K562 (cell line): ENCODE data around the gene PCAT6.

Experiments
- CREB1 ChIP-seq, 2 experiments: sonication (generic) in 1 of 2; formaldehyde crosslinking in 1 of 2; IDR thresholded peaks; 2 replicates each; pipeline versions ENCODE4 v1.6.1 to v1.8.0; 2012 to 2022; ENCODE audit warnings: inconsistent platforms in 1 of 2, mild to moderate bottlenecking in 1 of 2, missing genetic modification reagents in 1 of 2, moderate library complexity in 1 of 2
- ELF1 ChIP-seq: fragments of 200-800 bp; sonication (Bioruptor generic); IDR thresholded peaks from 2 replicates; pipeline ENCODE4 v1.6.1; 2016; ENCODE audit warnings: missing genetic modification characterization, missing compliant biosample characterization
- EP300 ChIP-seq: IDR thresholded peaks from 2 replicates; pipeline ENCODE4 v1.6.1; 2012; ENCODE audit warnings: low read length, improper control_type of control experiment
- POLR2AphosphoS5 ChIP-seq: IDR thresholded peaks from 2 replicates; pipeline ENCODE4 v1.6.1; 2011; ENCODE audit warnings: mild to moderate bottlenecking, low read depth, low read length, moderate library complexity; ENCODE audit not compliant: control insufficient read depth, insufficient read depth
- TAF1 ChIP-seq: IDR thresholded peaks from 2 replicates; pipeline ENCODE4 v1.6.1; 2011; ENCODE audit warnings: mild to moderate bottlenecking, low read length, moderate library complexity; ENCODE audit not compliant: insufficient read depth, control insufficient read depth, severe bottlenecking; ENCODE audit errors: extremely low read depth
- ZFX ChIP-seq: sonication (generic); formaldehyde crosslinking; IDR thresholded peaks from 2 replicates; pipeline ENCODE4 v1.8.0; 2022; ENCODE audit warnings: mild to moderate bottlenecking, missing genetic modification reagents, moderate library complexity
- ZNF274 ChIP-seq: IDR thresholded peaks from 2 replicates; pipeline ENCODE4 v1.6.1; 2011; ENCODE audit warnings: low read depth, mild to moderate bottlenecking, low read length, moderate library complexity, borderline replicate concordance
- TF ChIP-seq, protein P1 (sequence below), 3 experiments: IDR thresholded peaks in 2 of 3; conservative IDR thresholded peaks in 1 of 3; 2 replicates each; pipeline ENCODE4 v1.5.1; 2011 to 2012; ENCODE audit warnings: low read length in 3 of 3, mild to moderate bottlenecking in 3 of 3, control low read depth in 2 of 3, improper control_type of control experiment in 1 of 3, inconsistent platforms in 1 of 3, low read depth in 1 of 3, mixed read lengths in 1 of 3, moderate library complexity in 1 of 3; ENCODE audit not compliant: insufficient read depth in 2 of 3
- TF ChIP-seq, protein P2 (sequence below): sonication (generic); formaldehyde crosslinking; IDR thresholded peaks from 2 replicates; pipeline ENCODE4 v1.9.0; 2022; ENCODE audit warnings: mild to moderate bottlenecking, missing genetic modification reagents

DNA sequence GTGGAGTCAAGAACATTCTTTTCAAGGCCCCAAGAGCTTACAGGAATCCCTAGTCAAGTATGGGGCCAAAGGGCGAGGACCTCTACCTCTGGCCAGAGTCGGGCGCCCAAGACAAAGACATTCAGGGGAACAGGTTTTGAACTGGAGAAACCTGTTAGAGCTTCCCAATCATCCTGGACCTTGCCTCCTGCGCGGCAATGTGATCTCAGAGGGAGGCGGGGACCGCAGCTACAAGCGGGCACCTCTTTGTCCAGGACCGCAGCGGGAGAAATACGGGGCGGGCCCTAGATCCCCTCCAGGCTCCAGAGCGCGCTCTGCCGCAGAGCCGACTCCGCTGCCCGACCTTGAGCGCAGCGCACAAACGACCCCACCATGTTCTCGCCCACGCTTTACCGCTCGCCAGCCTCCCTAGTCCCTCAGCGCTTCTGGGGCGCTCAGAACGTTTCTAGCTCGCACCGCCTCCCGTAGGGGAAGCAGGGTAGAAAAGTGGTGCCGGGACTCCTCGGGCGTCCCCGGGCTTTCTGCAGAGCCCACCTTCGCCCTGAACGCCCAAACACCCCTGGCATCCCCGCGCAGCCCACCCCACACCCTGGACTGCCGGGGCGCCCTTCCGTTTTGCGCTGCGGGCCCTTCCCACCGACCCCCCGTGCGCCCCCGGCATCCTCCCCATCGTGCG lies 50.1 kb downstream of the PCAT6 start:
- TF ChIP-seq, protein P1, sequence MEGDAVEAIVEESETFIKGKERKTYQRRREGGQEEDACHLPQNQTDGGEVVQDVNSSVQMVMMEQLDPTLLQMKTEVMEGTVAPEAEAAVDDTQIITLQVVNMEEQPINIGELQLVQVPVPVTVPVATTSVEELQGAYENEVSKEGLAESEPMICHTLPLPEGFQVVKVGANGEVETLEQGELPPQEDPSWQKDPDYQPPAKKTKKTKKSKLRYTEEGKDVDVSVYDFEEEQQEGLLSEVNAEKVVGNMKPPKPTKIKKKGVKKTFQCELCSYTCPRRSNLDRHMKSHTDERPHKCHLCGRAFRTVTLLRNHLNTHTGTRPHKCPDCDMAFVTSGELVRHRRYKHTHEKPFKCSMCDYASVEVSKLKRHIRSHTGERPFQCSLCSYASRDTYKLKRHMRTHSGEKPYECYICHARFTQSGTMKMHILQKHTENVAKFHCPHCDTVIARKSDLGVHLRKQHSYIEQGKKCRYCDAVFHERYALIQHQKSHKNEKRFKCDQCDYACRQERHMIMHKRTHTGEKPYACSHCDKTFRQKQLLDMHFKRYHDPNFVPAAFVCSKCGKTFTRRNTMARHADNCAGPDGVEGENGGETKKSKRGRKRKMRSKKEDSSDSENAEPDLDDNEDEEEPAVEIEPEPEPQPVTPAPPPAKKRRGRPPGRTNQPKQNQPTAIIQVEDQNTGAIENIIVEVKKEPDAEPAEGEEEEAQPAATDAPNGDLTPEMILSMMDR (IDR thresholded peaks at IDR 0.05 in 2 of 3, conservative IDR thresholded peaks at IDR 0.05 in 1 of 3; ENCODE audit: insufficient read depth in 2 of 3, low read depth in 1 of 3, low read length in 3 of 3): no peak
- TF ChIP-seq EP300 (no peak), ZFX (CRISPR knock-in tag) (no peak), CREB1 (IDR thresholded peaks at IDR 0.05) (no peak), CREB1 (CRISPR knock-in tag; IDR thresholded peaks at IDR 0.05) (no peak), ZNF274 (no peak), TAF1 (no peak), POLR2AphosphoS5 (no peak), ELF1 (no peak)
- TF ChIP-seq, protein P2, sequence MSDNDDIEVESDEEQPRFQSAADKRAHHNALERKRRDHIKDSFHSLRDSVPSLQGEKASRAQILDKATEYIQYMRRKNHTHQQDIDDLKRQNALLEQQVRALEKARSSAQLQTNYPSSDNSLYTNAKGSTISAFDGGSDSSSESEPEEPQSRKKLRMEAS: peak; percentile 47; the same call in 1 of the 2 replicates
